Measurements from ENCODE around the gene CIAO3. TPM values are rescaled to one million over a fixed set of nuclear protein-coding genes. Genes with fewer than 3 reads are reported as not detected.

CIAO3 gene
- total RNA-seq, 1 donor from 2014 or later, result 47.1 TPM

Other genes starting within 250 kb of the CIAO3 start
- 75.4 TPM for gene CAPN15, start 213.3 kb downstream of the CIAO3 start, total RNA-seq
- gene PRR35, start 180.6 kb downstream of the CIAO3 start, total RNA-seq, result not detected
- 1.2 TPM for gene NHLRC4, start 174.0 kb downstream of the CIAO3 start, total RNA-seq
- gene PIGQ, start 171.0 kb downstream of the CIAO3 start, total RNA-seq, result 117 TPM
- gene RAB40C, start 150.9 kb downstream of the CIAO3 start, total RNA-seq, result 33.1 TPM
- gene WFIKKN1, start 110.0 kb downstream of the CIAO3 start, total RNA-seq, result 1.7 TPM
- gene METTL26, start 104.7 kb downstream of the CIAO3 start, total RNA-seq, result 69.3 TPM
- gene MCRIP2, start 99.2 kb downstream of the CIAO3 start, total RNA-seq, result 67.6 TPM
- 62.4 TPM for gene WDR90, start 91.6 kb downstream of the CIAO3 start, total RNA-seq
- gene RHOT2, start 72.9 kb downstream of the CIAO3 start, total RNA-seq, result 125 TPM
- 5.5 TPM for gene RHBDL1, start 65.3 kb downstream of the CIAO3 start, total RNA-seq
- 125 TPM for gene STUB1, start 60.6 kb downstream of the CIAO3 start, total RNA-seq
- 66.7 TPM for gene JMJD8, start 56.7 kb downstream of the CIAO3 start, total RNA-seq
- gene WDR24, start 50.6 kb downstream of the CIAO3 start, total RNA-seq, result 14.8 TPM
- 0.78 TPM for gene FBXL16, start 35.2 kb downstream of the CIAO3 start, total RNA-seq
- gene METRN, start 25.9 kb downstream of the CIAO3 start, total RNA-seq, result 62.0 TPM
- 54.7 TPM for gene ANTKMT, start 19.9 kb downstream of the CIAO3 start, total RNA-seq
- gene CCDC78, start 14.6 kb downstream of the CIAO3 start, total RNA-seq, result 3.3 TPM
- gene HAGHL, start 13.9 kb downstream of the CIAO3 start, total RNA-seq, result 13.4 TPM
- 53.1 TPM for gene MSLN, start 19.7 kb upstream of the CIAO3 start, total RNA-seq
- 18.5 TPM for gene RPUSD1, start 47.4 kb upstream of the CIAO3 start, total RNA-seq
- 17.3 TPM for gene CHTF18, start 47.6 kb upstream of the CIAO3 start, total RNA-seq
- gene GNG13, start 59.7 kb upstream of the CIAO3 start, total RNA-seq, result not detected
- 19.6 TPM for gene LMF1, start 230.0 kb upstream of the CIAO3 start, total RNA-seq
- gene SOX8, start 240.8 kb upstream of the CIAO3 start, total RNA-seq, result 1.4 TPM